Pulmonary artery endothelial cell (primary cell): ENCODE data around the gene PCDH19. TPM values are rescaled to one million over a fixed set of nuclear protein-coding genes. Genes with fewer than 3 reads are reported as not detected.
"Not testable (repeated sequence)": the region's sequence is repeated elsewhere in the genome, so short reads cannot be mapped to it uniquely, and the experiment has no call there.

ENCODE experiments used
- DNase-seq: peaks from one replicate; pipeline ENCODE4 v3.0.0-alpha.2; 2011; ENCODE audit warnings: low read depth, low spot score
- total RNA-seq: library from RNA; depleted of rRNA; stranded (reverse); fragments of >200 nt; gene quantifications from 2 replicates; pipeline ENCODE4 v1.2.3, GENCODE V29; 2014

Gene PCDH19
- total RNA-seq: 0.11 and 0.33 TPM in 2 replicates

GRCh38 chrX:100409610-100410590 is at the start of gene PCDH19:
Gene PCDH19 (minus strand): TSS chrX:100410273. CDS start chrX:100408597, 1,676 bp downstream.
- DNase-seq: no peak

GRCh38 chrX:100449696-100450608 is 39.9 kb upstream of the PCDH19 start:
- DNase-seq: peak; percentile 1

GRCh38 chrX:100447655-100448397 is 37.8 kb upstream of the PCDH19 start:
- no peak for DNase-seq

GRCh38 chrX:100445593-100445992 is 35.5 kb upstream of the PCDH19 start:
- no peak for DNase-seq

- DNase-seq: not testable (repeated sequence)
These were observed 31.2 kb upstream of the PCDH19 start for GRCh38 chrX:100441321-100441720.

GRCh38 chrX:100440006-100440405 is 29.9 kb upstream of the PCDH19 start:
- no peak for DNase-seq

GRCh38 chrX:100435726-100436125 is 25.7 kb upstream of the PCDH19 start:
- DNase-seq: no peak

- DNase-seq: no peak
These were observed 13.9 kb upstream of the PCDH19 start for GRCh38 chrX:100424012-100424411.

- DNase-seq: no peak
These were observed 8.5 kb upstream of the PCDH19 start for GRCh38 chrX:100418556-100418955.

- DNase-seq: peak; percentile 29
These were observed 7.6 kb upstream of the PCDH19 start for GRCh38 chrX:100417681-100418080.

- DNase-seq: peak; percentile 20
These were observed 3.2 kb upstream of the PCDH19 start for GRCh38 chrX:100413229-100413628.

- DNase-seq: no peak
These were observed 2.0 kb upstream of the PCDH19 start for GRCh38 chrX:100411802-100412715.

- no peak for DNase-seq
These were observed 1.1 kb upstream of the PCDH19 start for GRCh38 chrX:100410901-100411801.

- no peak for DNase-seq
These were observed 1.1 kb downstream of the PCDH19 start for GRCh38 chrX:100408713-100409609.

- DNase-seq: no peak
These were observed 2.0 kb downstream of the PCDH19 start for GRCh38 chrX:100407784-100408712.

GRCh38 chrX:100407147-100407783 is 2.8 kb downstream of the PCDH19 start:
- no peak for DNase-seq
